HG03175 (cell line): ENCODE data around the gene DENND2A.
"Not testable (repeated sequence)": the region's sequence is repeated elsewhere in the genome, so short reads cannot be mapped to it uniquely, and the experiment has no call there.

Experiments
- ATAC-seq: cut with Tn5 transposase; IDR thresholded peaks from one replicate; pipeline ENCODE4 v1.9.1; 2021; ENCODE audit warnings: mild to moderate bottlenecking, moderate library complexity; ENCODE audit not compliant: unreplicated experiment

Gene DENND2A

GRCh38 chr7:140673063-140673773 lies 32.6 kb upstream of the DENND2A start:
- peak; percentile 42 for ATAC-seq

GRCh38 chr7:140672382-140673062 lies 31.9 kb upstream of the DENND2A start, which contains the start of gene ADCK2:
ADCK2 (plus strand) TSS chr7:140672945; CDS start chr7:140673331, 386 bp downstream.
- peak; percentile 53 for ATAC-seq

GRCh38 chr7:140671966-140672365 lies 31.4 kb upstream of the DENND2A start:
- no peak for ATAC-seq

GRCh38 chr7:140670343-140670935 lies 29.8 kb upstream of the DENND2A start:
- no peak for ATAC-seq

GRCh38 chr7:140669862-140670261 lies 29.2 kb upstream of the DENND2A start:
- not testable (repeated sequence) for ATAC-seq

- no peak for ATAC-seq
These were observed 28.7 kb upstream of the DENND2A start for GRCh38 chr7:140669352-140669751.

- ATAC-seq: no peak
These were observed 28.0 kb upstream of the DENND2A start for GRCh38 chr7:140668641-140669040.

- no peak for ATAC-seq
These were observed 26.9 kb upstream of the DENND2A start for GRCh38 chr7:140667476-140667875.

- not testable (repeated sequence) for ATAC-seq
These were observed 22.3 kb upstream of the DENND2A start for GRCh38 chr7:140662938-140663337.

GRCh38 chr7:140661124-140661523 lies 20.5 kb upstream of the DENND2A start:
- no peak for ATAC-seq

- no peak for ATAC-seq
These were observed 19.2 kb upstream of the DENND2A start for GRCh38 chr7:140659856-140660255.

- ATAC-seq: no peak
These were observed 17.3 kb upstream of the DENND2A start for GRCh38 chr7:140657891-140658290.

GRCh38 chr7:140656548-140657515 lies 16.2 kb upstream of the DENND2A start:
- peak; percentile 90 for ATAC-seq

- no peak for ATAC-seq
These were observed 15.1 kb upstream of the DENND2A start for GRCh38 chr7:140655511-140656408.

- ATAC-seq: no peak
These were observed 14.0 kb upstream of the DENND2A start for GRCh38 chr7:140654661-140655060.

GRCh38 chr7:140654109-140654387 lies 13.4 kb upstream of the DENND2A start:
- no peak for ATAC-seq

- no peak for ATAC-seq
These were observed 12.9 kb upstream of the DENND2A start for GRCh38 chr7:140653319-140654108.

- ATAC-seq: no peak
These were observed 9.8 kb upstream of the DENND2A start for GRCh38 chr7:140650367-140650766.

- no peak for ATAC-seq
These were observed 9.1 kb upstream of the DENND2A start for GRCh38 chr7:140649556-140650205.
